ENCODE results near the gene KAZN. TPM values are rescaled to one million over a fixed set of nuclear protein-coding genes. Genes with fewer than 3 reads are reported as not detected.

KAZN gene
- total RNA-seq, 1 donor from 2014 or later: 9.4 TPM

DNA sequence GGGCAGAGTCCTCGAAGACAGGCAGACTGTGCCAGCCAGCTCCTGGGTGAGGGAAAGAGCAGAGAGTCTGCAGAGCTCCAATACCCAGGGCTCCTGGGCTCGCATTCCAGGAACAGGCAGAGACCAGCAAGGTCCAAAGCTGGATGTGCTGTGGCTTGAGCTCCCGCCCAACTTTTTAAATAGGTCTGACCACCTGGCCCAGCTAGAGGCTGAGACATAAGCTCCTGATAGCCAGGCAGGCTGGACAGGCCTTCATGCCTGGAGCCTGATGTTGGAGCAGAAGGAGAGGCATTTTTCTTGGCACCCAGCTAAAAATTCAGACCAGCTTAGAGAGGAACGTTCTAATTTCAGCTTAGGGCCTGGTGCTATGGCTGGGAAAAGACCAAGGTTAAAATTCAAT, 376.6 kb downstream of the KAZN start:
- Mint-ChIP-seq H3K4me3 (ENCODE audit: unreplicated experiment) (no peak overlapping the region), H3K4me1 (ENCODE audit: low read depth, unreplicated experiment) (peaks cover 4% of the 10 kb centered on the region), H3K36me3 (ENCODE audit: low read depth, unreplicated experiment) (peaks cover 9% of the 10 kb centered on the region), H3K9me3 (ENCODE audit: unreplicated experiment) (peaks cover 10% of the 10 kb centered on the region), H3K27me3 (ENCODE audit: low read depth, unreplicated experiment) (peaks cover 2% of the 10 kb centered on the region), H3K27ac (ENCODE audit: unreplicated experiment) (no peak overlapping the region)
- H3K36me3 ChIP-seq (ENCODE audit: insufficient read depth, low read length): no peaks in the 10 kb centered on the region
- no peaks in the 10 kb centered on the region for H4K20me1 ChIP-seq (ENCODE audit: insufficient read depth, low read length)
- no peak overlapping the region for H3K9ac ChIP-seq (ENCODE audit: low read length)
- peaks cover 10% of the 10 kb centered on the region for H3K4me1 ChIP-seq (ENCODE audit: insufficient read depth, low read length)
- no peaks in the 10 kb centered on the region for H3K79me2 ChIP-seq (ENCODE audit: insufficient read depth, low read length)
- H3K27me3 ChIP-seq (ENCODE audit: insufficient read depth, low read length): no peaks in the 10 kb centered on the region
- FAIRE-seq: no peak
- H2AFZ ChIP-seq (ENCODE audit: low read depth, low read length): no peak overlapping the region
- no peak overlapping the region for H3K4me2 ChIP-seq (ENCODE audit: low read length)
- H3K4me3 ChIP-seq (ENCODE audit: insufficient read depth, low read depth, low read length): no peak overlapping the region
- no peak overlapping the region for H3K27ac ChIP-seq (ENCODE audit: low read depth, low read length)
- TF ChIP-seq, protein P1, sequence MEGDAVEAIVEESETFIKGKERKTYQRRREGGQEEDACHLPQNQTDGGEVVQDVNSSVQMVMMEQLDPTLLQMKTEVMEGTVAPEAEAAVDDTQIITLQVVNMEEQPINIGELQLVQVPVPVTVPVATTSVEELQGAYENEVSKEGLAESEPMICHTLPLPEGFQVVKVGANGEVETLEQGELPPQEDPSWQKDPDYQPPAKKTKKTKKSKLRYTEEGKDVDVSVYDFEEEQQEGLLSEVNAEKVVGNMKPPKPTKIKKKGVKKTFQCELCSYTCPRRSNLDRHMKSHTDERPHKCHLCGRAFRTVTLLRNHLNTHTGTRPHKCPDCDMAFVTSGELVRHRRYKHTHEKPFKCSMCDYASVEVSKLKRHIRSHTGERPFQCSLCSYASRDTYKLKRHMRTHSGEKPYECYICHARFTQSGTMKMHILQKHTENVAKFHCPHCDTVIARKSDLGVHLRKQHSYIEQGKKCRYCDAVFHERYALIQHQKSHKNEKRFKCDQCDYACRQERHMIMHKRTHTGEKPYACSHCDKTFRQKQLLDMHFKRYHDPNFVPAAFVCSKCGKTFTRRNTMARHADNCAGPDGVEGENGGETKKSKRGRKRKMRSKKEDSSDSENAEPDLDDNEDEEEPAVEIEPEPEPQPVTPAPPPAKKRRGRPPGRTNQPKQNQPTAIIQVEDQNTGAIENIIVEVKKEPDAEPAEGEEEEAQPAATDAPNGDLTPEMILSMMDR (IDR thresholded peaks at IDR 0.05; ENCODE audit: insufficient read depth, low read depth, low read length): no peak
- no peak for TF ChIP-seq EZH2 (IDR thresholded peaks at IDR 0.05; ENCODE audit: insufficient read depth, low read length)
- DNase-seq (ENCODE audit: low read depth): no peak
- no peaks in the 10 kb centered on the region for H3K9me3 ChIP-seq (ENCODE audit: insufficient read depth, low read depth, low read length)

- Mint-ChIP-seq H3K4me3 (ENCODE audit: unreplicated experiment) (no peak overlapping the region), H3K27me3 (ENCODE audit: low read depth, unreplicated experiment) (peaks cover 2% of the 10 kb centered on the region), H3K36me3 (ENCODE audit: low read depth, unreplicated experiment) (peaks cover 9% of the 10 kb centered on the region), H3K9me3 (ENCODE audit: unreplicated experiment) (peaks cover 10% of the 10 kb centered on the region), H3K4me1 (ENCODE audit: low read depth, unreplicated experiment) (peaks cover 12% of the 10 kb centered on the region), H3K27ac (ENCODE audit: unreplicated experiment) (no peak overlapping the region)
- Histone ChIP-seq H3K4me3 (ENCODE audit: insufficient read depth, low read depth, low read length) (no peak overlapping the region), H3K27ac (ENCODE audit: low read depth, low read length) (no peak overlapping the region), H4K20me1 (ENCODE audit: insufficient read depth, low read length) (peaks cover 4% of the 10 kb centered on the region), H3K4me2 (ENCODE audit: low read length) (no peak overlapping the region), H3K79me2 (ENCODE audit: insufficient read depth, low read length) (no peaks in the 10 kb centered on the region), H3K4me1 (ENCODE audit: insufficient read depth, low read length) (peaks cover 11% of the 10 kb centered on the region), H2AFZ (ENCODE audit: low read depth, low read length) (no peak overlapping the region), H3K27me3 (ENCODE audit: insufficient read depth, low read length) (no peaks in the 10 kb centered on the region), H3K36me3 (ENCODE audit: insufficient read depth, low read length) (no peaks in the 10 kb centered on the region), H3K9ac (ENCODE audit: low read length) (no peak overlapping the region), H3K9me3 (ENCODE audit: insufficient read depth, low read depth, low read length) (no peaks in the 10 kb centered on the region)
- FAIRE-seq (no peak), DNase-seq (ENCODE audit: low read depth) (no peak)
- TF ChIP-seq, protein P1 (IDR thresholded peaks at IDR 0.05; ENCODE audit: insufficient read depth, low read depth, low read length): no peak
- no peak for TF ChIP-seq EZH2 (IDR thresholded peaks at IDR 0.05; ENCODE audit: insufficient read depth, low read length)
Observed at GRCh38 chr1:14976256-14976655, 377.8 kb downstream of the KAZN start.

DNA sequence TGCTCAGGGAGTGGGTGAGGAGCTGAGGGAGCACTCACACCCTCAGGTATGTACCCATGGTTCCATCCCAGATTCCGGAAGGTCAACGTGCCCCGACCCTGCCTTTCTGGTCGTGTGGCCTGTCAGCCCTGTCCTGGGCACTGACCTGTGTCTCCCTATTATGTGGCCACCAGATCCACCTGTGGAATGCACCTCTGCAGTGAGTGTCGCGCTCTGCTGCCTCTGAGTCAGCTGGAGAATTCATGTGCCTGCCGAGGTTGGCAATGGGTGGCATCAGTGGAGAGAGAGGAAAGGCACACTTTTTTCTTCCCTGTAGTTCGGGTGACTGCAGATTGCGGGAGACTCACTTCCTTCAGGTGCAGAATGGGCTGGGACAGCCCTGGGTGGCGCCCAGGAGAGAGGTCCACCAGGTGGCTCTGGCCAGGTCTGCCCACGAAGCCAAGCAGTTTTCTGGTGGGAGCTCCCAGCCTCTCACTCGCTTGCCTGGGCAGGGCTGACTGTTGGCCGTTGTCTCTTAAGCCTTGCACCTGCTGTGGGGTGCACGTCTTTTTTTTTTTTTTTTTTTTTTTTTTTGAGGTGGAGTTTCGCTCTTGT, 378.9 kb downstream of the KAZN start:
- FAIRE-seq: no peak
- Mint-ChIP-seq H3K9me3 (ENCODE audit: unreplicated experiment) (peaks cover 10% of the 10 kb centered on the region), H3K4me1 (ENCODE audit: low read depth, unreplicated experiment) (peaks cover 10% of the 10 kb centered on the region), H3K36me3 (ENCODE audit: low read depth, unreplicated experiment) (peaks cover 9% of the 10 kb centered on the region), H3K27me3 (ENCODE audit: low read depth, unreplicated experiment) (peaks cover 2% of the 10 kb centered on the region), H3K27ac (ENCODE audit: unreplicated experiment) (no peak overlapping the region), H3K4me3 (ENCODE audit: unreplicated experiment) (no peak overlapping the region)
- Histone ChIP-seq H3K4me1 (ENCODE audit: insufficient read depth, low read length) (peaks cover 10% of the 10 kb centered on the region), H3K27ac (ENCODE audit: low read depth, low read length) (no peak overlapping the region), H4K20me1 (ENCODE audit: insufficient read depth, low read length) (peaks cover 12% of the 10 kb centered on the region), H3K4me2 (ENCODE audit: low read length) (no peak overlapping the region), H3K9ac (ENCODE audit: low read length) (no peak overlapping the region), H3K27me3 (ENCODE audit: insufficient read depth, low read length) (no peaks in the 10 kb centered on the region), H2AFZ (ENCODE audit: low read depth, low read length) (no peak overlapping the region), H3K4me3 (ENCODE audit: insufficient read depth, low read depth, low read length) (no peak overlapping the region), H3K36me3 (ENCODE audit: insufficient read depth, low read length) (no peaks in the 10 kb centered on the region), H3K9me3 (ENCODE audit: insufficient read depth, low read depth, low read length) (no peaks in the 10 kb centered on the region), H3K79me2 (ENCODE audit: insufficient read depth, low read length) (no peaks in the 10 kb centered on the region)
- DNase-seq (ENCODE audit: low read depth): no peak
- TF ChIP-seq, protein P1 (IDR thresholded peaks at IDR 0.05; ENCODE audit: insufficient read depth, low read depth, low read length): no peak
- TF ChIP-seq EZH2 (IDR thresholded peaks at IDR 0.05; ENCODE audit: insufficient read depth, low read length): no peak
